HepG2 (cell line): ENCODE results near the gene FXYD5. TPM values are rescaled to one million over a fixed set of nuclear protein-coding genes. Genes with fewer than 3 reads are reported as not detected.

Experiments
- ATAC-seq: fragments of 200-7000 bp; cut with Tn5 transposase; 3 replicates; pipeline ENCODE4 v1.9.1; 2020; ENCODE audit warnings: mild to moderate bottlenecking, moderate library complexity
- BruUV-seq: library from RNA; stranded (reverse); fragments of 400-500 nt; replicated peaks from 2 replicates; lab custom pipeline; 2021; lab: Mats Ljungman, UMichigan
- CTCF ChIA-PET: fragments of 300-600 bp; formaldehyde crosslinking; extraction: SDS; loops from one replicate; lab custom pipeline; 2021; ENCODE audit warnings: low total read pairs, inconsistent platforms, low intra/inter-chr PET ratio; lab: Yijun Ruan, JAX
- POLR2A ChIA-PET: fragments of 350-600 bp; sonication (Branson Sonifier 250); formaldehyde crosslinking; loops from one replicate; lab custom pipeline; 2020; ENCODE audit warnings: antibody characterized with exemption, inconsistent platforms; lab: Yijun Ruan, JAX
- DNase-seq: peaks from one replicate; pipeline ENCODE4 v3.0.0-alpha.2; 2015; ENCODE audit warnings: low spot score
- FAIRE-seq: peaks from 3 replicates; lab custom pipeline; 2011; peaks lifted over from hg19 to GRCh38; lab: Jason Lieb, UNC
- H2AFZ ChIP-seq: one replicate; pipeline ENCODE4 v1.6.1; 2011; ENCODE audit warnings: low read length, inconsistent platforms
- H3K27ac ChIP-seq: fragments of 300-600 bp; 3 replicates; pipeline ENCODE4 v1.8.0; 2011; ENCODE audit warnings: mixed run types, mild to moderate bottlenecking, mixed read lengths, low read length, inconsistent platforms; ENCODE audit not compliant: insufficient read depth; ENCODE audit errors: extremely low read length
- H3K27me3 ChIP-seq, 2 experiments: fragments of 200-600 bp in 1 of 2; 2 replicates in 1 of 2; 3 replicates in 1 of 2; pipeline versions ENCODE4 v1.6.0 to v1.8.0; 2011; ENCODE audit warnings: low read length in 2 of 2, mild to moderate bottlenecking in 2 of 2, moderate library complexity in 2 of 2, inconsistent platforms in 1 of 2; ENCODE audit not compliant: insufficient read depth in 2 of 2, control insufficient read depth in 1 of 2
- H3K36me3 ChIP-seq, 2 experiments: fragments of 200-600 bp in 1 of 2; replicated peaks in 1 of 2; 2 replicates in 1 of 2; 3 replicates in 1 of 2; pipeline versions ENCODE4 v1.5.1 to v1.8.0; 2011; ENCODE audit warnings: low read length in 2 of 2, inconsistent platforms in 1 of 2; ENCODE audit not compliant: insufficient read depth in 2 of 2, control insufficient read depth in 1 of 2
- H3K4me1 ChIP-seq: 2 replicates; pipeline ENCODE4 v1.5.1; 2012; ENCODE audit warnings: low read length, inconsistent platforms; ENCODE audit not compliant: insufficient read depth
- H3K4me2 ChIP-seq: 2 replicates; pipeline ENCODE4 v1.6.0; 2011; ENCODE audit warnings: low read depth, low read length, inconsistent platforms
- H3K4me3 ChIP-seq, 3 experiments: fragments of 200-600 bp in 1 of 3; sonication (generic), shearing (Covaris generic) in 1 of 3; replicated peaks in 1 of 3; 2 replicates each; pipeline ENCODE4 v1.5.1; 2011 to 2016; ENCODE audit warnings: low read length in 3 of 3, inconsistent platforms in 2 of 3, low read depth in 2 of 3, mild to moderate bottlenecking in 2 of 3, control low read depth in 1 of 3, mixed read lengths in 1 of 3; ENCODE audit not compliant: insufficient read depth in 1 of 3
- H3K79me2 ChIP-seq: one replicate; pipeline ENCODE4 v1.6.1; 2011; ENCODE audit warnings: low read length, inconsistent platforms; ENCODE audit not compliant: insufficient read depth
- H3K9ac ChIP-seq: 2 replicates; pipeline ENCODE4 v1.6.0; 2011; ENCODE audit warnings: mild to moderate bottlenecking, low read depth, low read length, inconsistent platforms; ENCODE audit not compliant: insufficient read depth
- H3K9me3 ChIP-seq: 2 replicates; pipeline ENCODE4 v1.5.1; 2012; ENCODE audit warnings: mild to moderate bottlenecking, low read length
- H4K20me1 ChIP-seq: 2 replicates; pipeline ENCODE4 v1.6.0; 2011; ENCODE audit warnings: inconsistent platforms, mild to moderate bottlenecking, low read length, moderate library complexity; ENCODE audit not compliant: insufficient read depth
- BRF2 ChIP-seq: sonication (generic); formaldehyde crosslinking; IDR thresholded peaks from 2 replicates; pipeline ENCODE4 v1.8.1; 2022; ENCODE audit warnings: mild to moderate bottlenecking, missing genetic modification reagents
- ERF ChIP-seq: IDR thresholded peaks from 2 replicates; pipeline ENCODE4 v1.6.1; 2018; ENCODE audit warnings: missing biosample characterization, missing genetic modification reagents
- FOXM1 ChIP-seq: sonication (generic); formaldehyde crosslinking; IDR thresholded peaks from 2 replicates; pipeline ENCODE4 v1.5.0; 2020; ENCODE audit warnings: missing genetic modification reagents
- HNF4A ChIP-seq: sonication (generic); formaldehyde crosslinking; IDR thresholded peaks from 2 replicates; pipeline ENCODE4 v1.4.0; 2020; ENCODE audit warnings: missing genetic modification reagents
- JUND ChIP-seq: sonication (generic); formaldehyde crosslinking; IDR thresholded peaks from 2 replicates; pipeline ENCODE4 v1.8.0; 2022; ENCODE audit warnings: mild to moderate bottlenecking, missing genetic modification reagents
- MXD4 ChIP-seq: IDR thresholded peaks from 2 replicates; pipeline ENCODE4 v1.6.1; 2016; ENCODE audit warnings: mild to moderate bottlenecking, missing biosample characterization, missing genetic modification reagents
- SP140L ChIP-seq: sonication (generic); formaldehyde crosslinking; IDR thresholded peaks from 2 replicates; pipeline ENCODE4 v1.4.0; 2020; ENCODE audit warnings: missing genetic modification reagents, borderline replicate concordance
- TARDBP ChIP-seq: sonication (generic); formaldehyde crosslinking; IDR thresholded peaks from 2 replicates; pipeline ENCODE4 v1.8.0; 2022; ENCODE audit warnings: mild to moderate bottlenecking, missing genetic modification reagents
- USF2 ChIP-seq, 2 experiments: sonication (generic) in 1 of 2; formaldehyde crosslinking in 1 of 2; IDR thresholded peaks; 2 replicates each; pipeline versions ENCODE4 v1.5.1 to v1.6.1; 2011 to 2020; ENCODE audit warnings: borderline replicate concordance in 1 of 2, low read depth in 1 of 2, low read length in 1 of 2, mild to moderate bottlenecking in 1 of 2, missing genetic modification reagents in 1 of 2, moderate library complexity in 1 of 2
- ZBTB33 ChIP-seq: sonication (generic); formaldehyde crosslinking; IDR thresholded peaks from 2 replicates; pipeline ENCODE4 v1.4.0; 2020; ENCODE audit warnings: missing genetic modification reagents
- ZC3H4 ChIP-seq: sonication (generic); formaldehyde crosslinking; IDR thresholded peaks from 2 replicates; pipeline ENCODE4 v1.4.0; 2020; ENCODE audit warnings: missing genetic modification reagents, borderline replicate concordance
- ZFX ChIP-seq: sonication (generic); formaldehyde crosslinking; IDR thresholded peaks from 2 replicates; pipeline ENCODE4 v1.4.0; 2020; ENCODE audit warnings: mild to moderate bottlenecking, low read depth, missing genetic modification reagents, moderate library complexity
- ZMYM4 ChIP-seq: sonication (generic); formaldehyde crosslinking; IDR thresholded peaks from 2 replicates; pipeline ENCODE4 v1.8.1; 2023; ENCODE audit warnings: mild to moderate bottlenecking, missing genetic modification reagents
- ZNF24 ChIP-seq: fragments of 450-650 bp; IDR thresholded peaks from 2 replicates; pipeline ENCODE4 v1.6.1; 2017; ENCODE audit warnings: antibody characterized with exemption, mild to moderate bottlenecking
- ZNF260 ChIP-seq: sonication (generic); formaldehyde crosslinking; IDR thresholded peaks from 2 replicates; pipeline ENCODE4 v1.4.0; 2020; ENCODE audit warnings: missing genetic modification reagents, low read depth, mild to moderate bottlenecking, borderline replicate concordance
- ZNF496 ChIP-seq: sonication (generic); formaldehyde crosslinking; IDR thresholded peaks from 2 replicates; pipeline ENCODE4 v1.8.1; 2023; ENCODE audit warnings: mild to moderate bottlenecking, moderate library complexity, missing genetic modification reagents; ENCODE audit not compliant: insufficient replicate concordance
- ZNF652 ChIP-seq: IDR thresholded peaks from 2 replicates; pipeline ENCODE4 v1.6.1; 2016; ENCODE audit warnings: low read depth, borderline replicate concordance
- ZNF761 ChIP-seq: sonication (generic); formaldehyde crosslinking; conservative IDR thresholded peaks from 2 replicates; pipeline ENCODE4 v1.4.0; 2020; ENCODE audit warnings: mild to moderate bottlenecking, missing genetic modification reagents
- ZNF891 ChIP-seq: sonication (generic); formaldehyde crosslinking; IDR thresholded peaks from 2 replicates; pipeline ENCODE4 v1.5.0; 2020; ENCODE audit warnings: mild to moderate bottlenecking, missing genetic modification reagents
- ZSCAN29 ChIP-seq: sonication (generic); formaldehyde crosslinking; conservative IDR thresholded peaks from 2 replicates; pipeline ENCODE4 v1.4.0; 2020; ENCODE audit warnings: mild to moderate bottlenecking, missing genetic modification reagents
- WGBS: methylation state at CpG from one replicate; pipeline ENCODE4 v1.1.6; 2017; ENCODE audit warnings: low lambda C conversion rate; 5-methylcytosine and 5-hydroxymethylcytosine counted together
- in situ Hi-C: cut with HindIII; loops from 2 replicates; pipeline ENCODE4 v1.10.0; 2017; ENCODE audit warnings: low pct_unique_long_range_greater_than_20kb; ENCODE audit not compliant: extremely low pct_ligation_motif_present
- intact Hi-C: fragments of 100-400 bp; cut with micrococcal nuclease; formaldehyde crosslinking; loops from one replicate; pipeline ENCODE4 v1.10.0; 2022; ENCODE audit not compliant: unreplicated experiment
- polyA plus RNA-seq, 8 experiments: library from polyadenylated mRNA; depleted of rRNA in 3 of 8; stranded (reverse) in 7 of 8; unstranded in 1 of 8; fragments of >200 nt; fragmentation: Illumina TruSeq in 4 of 8; extraction: Trizol in 4 of 8; gene quantifications; 2 replicates each; pipeline versions ENCODE4 v1.2.1 to v1.2.3, GENCODE V29; 2011 to 2016; ENCODE audit warnings: low read depth in 4 of 8, missing spikeins in 1 of 8, mixed read lengths in 1 of 8; ENCODE audit not compliant: insufficient read depth in 1 of 8
- total RNA-seq, 5 experiments: library from RNA; depleted of rRNA; stranded (reverse); fragments of >200 nt; fragmentation: Illumina TruSeq; extraction: Trizol; gene quantifications; 2 replicates each; pipeline ENCODE4 v1.2.3, GENCODE V29; 2016; ENCODE audit warnings: low read depth in 1 of 5

Gene FXYD5
- total and polyA plus RNA-seq, 2 of the 13 experiments (the other 11 are each of a cell fraction or from before 2014, with no cell fraction given), result 0.65 TPM; not detected in 1

- peak within 1 kb of the TSS; percentile 100 for H3K4me2 ChIP-seq
- CTCF ChIA-PET, result no interaction called here
- H3K27ac ChIP-seq, result peak within 1 kb of the TSS; percentile 59
- H3K4me3 ChIP-seq, result peak within 1 kb of the TSS; percentile 64 to 81 (median 68)
- DNase-seq (no peak), ATAC-seq (peak; percentile 3; the same call in 2 of the 3 replicates), FAIRE-seq (no peak)
- intact Hi-C loops, result no loop called here
- peaks cover 66% of the 10 kb centered on the region for H3K4me1 ChIP-seq
- POLR2A ChIA-PET, result no interaction called here
- no peaks in the 10 kb centered on the region for H4K20me1 ChIP-seq
- no peaks in the 10 kb centered on the region for H3K9me3 ChIP-seq
- BruUV-seq, result no TSS peak
- peak within 1 kb of the TSS; percentile 72 for H3K9ac ChIP-seq
- H3K36me3 ChIP-seq, result no peaks in the 10 kb centered on the region
- no peaks in the 10 kb centered on the region for H3K79me2 ChIP-seq
- H3K27me3 ChIP-seq, result no peaks in the 10 kb centered on the region; a peak in 1 of 5 replicates
- WGBS, result no CpG with 5 or more reads among the region's 18 CpGs
- no peak within 1 kb of the TSS for H2AFZ ChIP-seq
- in situ Hi-C loops, result loop anchor here (5.0 kb wide), 1 partner anchor 71 kb away; no protein-coding TSS in a partner anchor
- no peak for TF ChIP-seq ZMYM4 (CRISPR knock-in tag)
- no peak for TF ChIP-seq ZFX (CRISPR knock-in tag)
- TF ChIP-seq FOXM1 (CRISPR knock-in tag), result no peak
- no peak for TF ChIP-seq ZNF891 (CRISPR knock-in tag)
- TF ChIP-seq SP140L, result no peak
- TF ChIP-seq ERF, result no peak
- no peak for TF ChIP-seq JUND (CRISPR knock-in tag)
- TF ChIP-seq ZNF496 (CRISPR knock-in tag), result no peak
- no peak for TF ChIP-seq ZC3H4 (CRISPR knock-in tag)
- TF ChIP-seq ZSCAN29 (CRISPR knock-in tag), result 0 out of 2 replicates have a peak, but pooled peaks have one; percentile 13
- peak; percentile 91 for TF ChIP-seq ZNF652
- TF ChIP-seq HNF4A, result peak; percentile 18; the same call in 1 of the 2 replicates
- TF ChIP-seq USF2 (IDR thresholded peaks at IDR 0.05; ENCODE audit: low read depth, low read length), result no peak
- TF ChIP-seq USF2 (CRISPR knock-in tag; IDR thresholded peaks at IDR 0.05; ENCODE audit: borderline replicate concordance), result no peak
- TF ChIP-seq ZBTB33 (CRISPR knock-in tag), result peak; percentile 59; the same call in 1 of the 2 replicates
- no peak for TF ChIP-seq ZNF260
- 0 out of 2 replicates have a peak, but pooled peaks have one; percentile 6 for TF ChIP-seq TARDBP (CRISPR knock-in tag)
- TF ChIP-seq ZNF24, result no peak
- no peak for TF ChIP-seq BRF2
- 0 out of 2 replicates have a peak, but pooled peaks have one; percentile 8 for TF ChIP-seq MXD4 (CRISPR knock-in tag)
- peak; percentile 61; the same call in 1 of the 2 replicates for TF ChIP-seq ZNF761 (CRISPR knock-in tag)
Measured at GRCh38 chr19:35138305-35138892, 16.1 kb upstream of the FXYD5 start, which contains the start of gene FXYD1. Gene FXYD1, plus strand, starts transcription at chr19:35138824. Its CDS starts 1,256 bp downstream, at chr19:35140080.
